Uterus (tissue), 4 donors: Measurements from ENCODE around the gene PRODH2. TPM values are rescaled to one million over a fixed set of nuclear protein-coding genes. Genes with fewer than 3 reads are reported as not detected.
"Not testable (repeated sequence)": the region's sequence is repeated elsewhere in the genome, so short reads cannot be mapped to it uniquely, and the experiment has no call there.

Source experiments
- DNase-seq, 2 donors: peaks; one replicate each; pipeline ENCODE4 v3.0.0-alpha.2; 2019 to 2020
- H3K27ac ChIP-seq, 2 donors: fragments of 200-600 bp; sonication (generic); 1 replicate in 1 of 2; 2 replicates in 1 of 2; pipeline ENCODE4 v1.5.1; 2016 to 2018
- H3K27me3 ChIP-seq, 2 donors: fragments of 200-600 bp; sonication (generic); one replicate each; pipeline ENCODE4 v1.5.1; 2018 to 2019; ENCODE audit warnings: control low read depth in 1 of 2
- H3K36me3 ChIP-seq, 2 donors: fragments of 200-600 bp; sonication (generic); one replicate each; pipeline ENCODE4 v1.5.1; 2019; ENCODE audit warnings: control low read depth in 1 of 2
- H3K4me1 ChIP-seq, 2 donors: fragments of 200-600 bp; sonication (generic); one replicate each; pipeline ENCODE4 v1.5.1; 2018 to 2019; ENCODE audit warnings: control low read depth in 1 of 2
- H3K4me3 ChIP-seq, 2 donors: fragments of 200-600 bp; sonication (generic); 1 replicate in 1 of 2; 2 replicates in 1 of 2; pipeline ENCODE4 v1.5.1; 2018 to 2019; ENCODE audit warnings: mild to moderate bottlenecking in 1 of 2
- H3K9me3 ChIP-seq, 2 donors: fragments of 200-600 bp; sonication (generic); one replicate each; pipeline ENCODE4 v1.5.1; 2019; ENCODE audit warnings: control low read depth in 1 of 2
- POLR2A ChIP-seq, 2 donors: fragments of 450-650 bp; IDR thresholded peaks; one replicate each; pipeline ENCODE4 v1.6.1; 2016; ENCODE audit warnings: antibody characterized with exemption in 2 of 2, mild to moderate bottlenecking in 1 of 2, moderate library complexity in 1 of 2
- intact Hi-C: fragments of 100-400 bp; cut with DNase I; formaldehyde crosslinking; loops from one replicate; pipeline ENCODE4 v1.15.1; 2023; ENCODE audit warnings: low total_unique reads
- total RNA-seq, 4 donors: library from RNA; depleted of rRNA in 3 of 4; stranded (reverse); fragments of >200 nt in 3 of 4; gene quantifications; one replicate each; pipeline versions ENCODE4 v1.1.0 to v1.2.4, GENCODE V29; 2014 to 2023
- TF ChIP-seq, protein P1 (sequence below), 4 experiments: fragments of 200-600 bp in 2 of 4; fragments of 450-650 bp in 2 of 4; sonication (generic) in 2 of 4; IDR thresholded peaks; one replicate each; pipeline ENCODE4 v1.5.1; 2016 to 2019; ENCODE audit warnings: antibody characterized with exemption in 4 of 4, mild to moderate bottlenecking in 2 of 4, moderate library complexity in 1 of 4
- donor health status: DM: yes; HTN: yes; CAD: no.

Gene PRODH2
- total RNA-seq, 4 donors from 2014 or later: not detected

- no peak for DNase-seq
- no peak overlapping the region for H3K27ac ChIP-seq
- peaks cover 0 to 8% of the 10 kb centered on the region in 2 donors for H3K27me3 ChIP-seq
- H3K36me3 ChIP-seq: no peaks in the 10 kb centered on the region
- H3K4me1 ChIP-seq: no peaks in the 10 kb centered on the region
- intact Hi-C loops: no loop called here
- H3K9me3 ChIP-seq: no peaks in the 10 kb centered on the region
- no peak for TF ChIP-seq POLR2A (IDR thresholded peaks at IDR 0.05)
- TF ChIP-seq, protein P1, sequence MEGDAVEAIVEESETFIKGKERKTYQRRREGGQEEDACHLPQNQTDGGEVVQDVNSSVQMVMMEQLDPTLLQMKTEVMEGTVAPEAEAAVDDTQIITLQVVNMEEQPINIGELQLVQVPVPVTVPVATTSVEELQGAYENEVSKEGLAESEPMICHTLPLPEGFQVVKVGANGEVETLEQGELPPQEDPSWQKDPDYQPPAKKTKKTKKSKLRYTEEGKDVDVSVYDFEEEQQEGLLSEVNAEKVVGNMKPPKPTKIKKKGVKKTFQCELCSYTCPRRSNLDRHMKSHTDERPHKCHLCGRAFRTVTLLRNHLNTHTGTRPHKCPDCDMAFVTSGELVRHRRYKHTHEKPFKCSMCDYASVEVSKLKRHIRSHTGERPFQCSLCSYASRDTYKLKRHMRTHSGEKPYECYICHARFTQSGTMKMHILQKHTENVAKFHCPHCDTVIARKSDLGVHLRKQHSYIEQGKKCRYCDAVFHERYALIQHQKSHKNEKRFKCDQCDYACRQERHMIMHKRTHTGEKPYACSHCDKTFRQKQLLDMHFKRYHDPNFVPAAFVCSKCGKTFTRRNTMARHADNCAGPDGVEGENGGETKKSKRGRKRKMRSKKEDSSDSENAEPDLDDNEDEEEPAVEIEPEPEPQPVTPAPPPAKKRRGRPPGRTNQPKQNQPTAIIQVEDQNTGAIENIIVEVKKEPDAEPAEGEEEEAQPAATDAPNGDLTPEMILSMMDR (IDR thresholded peaks at IDR 0.05): no peak
- H3K4me3 ChIP-seq: no peak overlapping the region
Observed at GRCh38 chr19:35796645-35797542, 15.8 kb downstream of the PRODH2 start.

DNA sequence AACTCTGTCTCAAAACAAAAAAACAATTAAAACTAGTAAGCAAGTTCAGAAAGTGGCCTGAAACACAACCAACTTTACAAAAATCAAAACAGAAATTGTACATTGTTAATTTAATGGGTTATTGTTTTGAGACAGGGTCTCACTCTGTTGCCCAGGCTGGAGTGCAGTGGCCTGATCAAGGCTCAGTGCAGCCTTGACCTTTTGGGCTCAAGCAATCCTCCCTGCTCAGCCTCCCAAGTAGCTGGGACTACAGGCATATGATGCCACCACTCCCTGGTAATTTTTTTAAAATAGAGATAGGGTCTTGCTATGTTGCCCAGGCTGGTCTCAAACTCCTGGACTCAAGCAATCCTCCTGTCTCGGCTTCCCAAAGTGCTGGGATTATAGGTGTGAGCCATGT lies 17.1 kb downstream of the PRODH2 start:
- H3K27me3 ChIP-seq, H3K4me3 ChIP-seq, H3K27ac ChIP-seq, DNase-seq, H3K9me3 ChIP-seq, H3K4me1 ChIP-seq, intact Hi-C loops, H3K36me3 ChIP-seq: not testable (repeated sequence)

GRCh38 chr19:35793381-35794165 lies 19.1 kb downstream of the PRODH2 start:
- no peak overlapping the region for H3K4me3 ChIP-seq
- H3K4me1 ChIP-seq: no peaks in the 10 kb centered on the region
- peaks cover 0 to 8% of the 10 kb centered on the region in 2 donors for H3K27me3 ChIP-seq
- no peaks in the 10 kb centered on the region for H3K9me3 ChIP-seq
- DNase-seq: no peak
- H3K27ac ChIP-seq: no peak overlapping the region
- intact Hi-C loops: no loop called here
- TF ChIP-seq POLR2A (IDR thresholded peaks at IDR 0.05): no peak
- TF ChIP-seq, protein P1 (IDR thresholded peaks at IDR 0.05): no peak
- no peaks in the 10 kb centered on the region for H3K36me3 ChIP-seq

DNA sequence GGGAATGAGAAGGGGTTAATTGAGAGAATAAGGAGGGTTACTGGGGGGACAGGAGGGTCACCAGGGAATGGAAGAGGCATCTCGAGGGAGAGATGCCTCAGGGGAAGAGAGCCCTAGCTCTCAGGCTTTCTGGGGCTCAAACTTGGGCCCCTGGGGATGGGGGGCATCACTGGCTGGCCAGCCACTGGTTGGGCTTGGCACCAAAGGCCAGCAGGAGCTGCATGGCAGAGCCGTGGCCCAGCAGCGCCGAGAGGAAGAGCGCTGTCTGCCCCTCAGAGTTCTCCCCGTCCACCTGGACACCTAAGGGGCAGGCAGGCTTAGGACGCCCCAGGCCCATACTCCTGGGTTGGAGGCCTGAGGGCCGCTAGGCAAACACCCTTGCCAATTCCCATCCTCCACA lies 19.8 kb downstream of the PRODH2 start:
- Histone ChIP-seq H3K9me3 (no peaks in the 10 kb centered on the region), H3K4me3 (no peak overlapping the region), H3K27me3 (peaks cover 0 to 8% of the 10 kb centered on the region in 2 donors), H3K4me1 (no peaks in the 10 kb centered on the region), H3K36me3 (no peaks in the 10 kb centered on the region), H3K27ac (no peak overlapping the region)
- DNase-seq: no peak
- intact Hi-C loops: no loop called here
- TF ChIP-seq, protein P1 (IDR thresholded peaks at IDR 0.05): no peak
- no peak for TF ChIP-seq POLR2A (IDR thresholded peaks at IDR 0.05)

- intact Hi-C loops: no loop called here
- TF ChIP-seq, protein P1 (IDR thresholded peaks at IDR 0.05): no peak
- TF ChIP-seq POLR2A (IDR thresholded peaks at IDR 0.05): no peak
- no peak overlapping the region for H3K27ac ChIP-seq
- no peaks in the 10 kb centered on the region for H3K9me3 ChIP-seq
- DNase-seq: no peak
- no peaks in the 10 kb centered on the region for H3K4me1 ChIP-seq
- H3K4me3 ChIP-seq: no peak overlapping the region
- H3K27me3 ChIP-seq: peaks cover 0 to 8% of the 10 kb centered on the region in 2 donors
- no peaks in the 10 kb centered on the region for H3K36me3 ChIP-seq
Observed at GRCh38 chr19:35792312-35792711, 20.3 kb downstream of the PRODH2 start.
